Naive thymus-derived CD8-positive, alpha-beta T cell (primary cell): ENCODE data around the gene KAT8. TPM values are rescaled to one million over a fixed set of nuclear protein-coding genes. Genes with fewer than 3 reads are reported as not detected.
A peak's percentile ranks its signal among the peaks of the same experiment; 100 is the strongest.

ENCODE experiments used
- ATAC-seq, 2 donors: fragments of 150-1000 bp; cut with Tn5 transposase in 1 of 2; sonication (Bioruptor Pico), chemical (Tn5 transposase) in 1 of 2; 1 replicate in 1 of 2; 2 replicates in 1 of 2; pipeline ENCODE4 v1.10.0; 2021; ENCODE audit warnings: mild to moderate bottlenecking in 2 of 2, moderate library complexity in 2 of 2
- POLR2A ChIA-PET: fragments of 350-600 bp; sonication (Branson Sonifier 250); formaldehyde crosslinking; loops from one replicate; lab custom pipeline; 2021; ENCODE audit warnings: antibody characterized with exemption; lab: Charles Lee
- DNase-seq, 10 donors: peaks; one replicate each; pipeline versions ENCODE4 v3.0.0 to v3.0.0-alpha.2; 2020 to 2022
- H3K27ac Mint-ChIP-seq, 10 donors: one replicate each; pipeline ENCODE4 v1.8.0; 2020 to 2022; ENCODE audit warnings: mild to moderate bottlenecking in 10 of 10, mixed read lengths in 10 of 10, moderate library complexity in 4 of 10, inconsistent platforms in 1 of 10
- H3K27me3 Mint-ChIP-seq, 5 donors: one replicate each; pipeline ENCODE4 v1.8.0; 2021 to 2022; ENCODE audit warnings: mixed read lengths in 5 of 5
- H3K36me3 Mint-ChIP-seq, 3 donors: one replicate each; pipeline ENCODE4 v1.8.0; 2020 to 2022; ENCODE audit warnings: mixed read lengths in 3 of 3, mild to moderate bottlenecking in 2 of 3, inconsistent platforms in 1 of 3
- H3K4me1 Mint-ChIP-seq, 4 donors: one replicate each; pipeline ENCODE4 v1.8.0; 2021 to 2022; ENCODE audit warnings: mixed read lengths in 4 of 4
- H3K4me3 Mint-ChIP-seq, 10 donors: one replicate each; pipeline ENCODE4 v1.8.0; 2020 to 2022; ENCODE audit warnings: mild to moderate bottlenecking in 10 of 10, mixed read lengths in 10 of 10, moderate library complexity in 6 of 10, inconsistent platforms in 1 of 10
- H3K9me3 Mint-ChIP-seq, 9 donors: one replicate each; pipeline ENCODE4 v1.8.0; 2020 to 2022; ENCODE audit warnings: mixed read lengths in 9 of 9, mild to moderate bottlenecking in 3 of 9, inconsistent platforms in 1 of 9, moderate library complexity in 1 of 9
- polyA plus RNA-seq, 3 donors: library from polyadenylated mRNA; unstranded; fragments of 300-500 nt; fragmentation: Illumina TruSeq; gene quantifications; one replicate each; pipeline ENCODE4 v1.2.3, GENCODE V29; 2021
- total RNA-seq, 8 experiments: library from RNA in 2 of 8; stranded (reverse) in 2 of 8; gene quantifications; one replicate each; pipeline ENCODE4 v1.2.3 and lab custom pipeline; 2021 to 2026

Gene KAT8
- total and polyA plus RNA-seq, 5 experiments from 2014 or later, result 58.0 to 123 (median 90.5) TPM

DNA sequence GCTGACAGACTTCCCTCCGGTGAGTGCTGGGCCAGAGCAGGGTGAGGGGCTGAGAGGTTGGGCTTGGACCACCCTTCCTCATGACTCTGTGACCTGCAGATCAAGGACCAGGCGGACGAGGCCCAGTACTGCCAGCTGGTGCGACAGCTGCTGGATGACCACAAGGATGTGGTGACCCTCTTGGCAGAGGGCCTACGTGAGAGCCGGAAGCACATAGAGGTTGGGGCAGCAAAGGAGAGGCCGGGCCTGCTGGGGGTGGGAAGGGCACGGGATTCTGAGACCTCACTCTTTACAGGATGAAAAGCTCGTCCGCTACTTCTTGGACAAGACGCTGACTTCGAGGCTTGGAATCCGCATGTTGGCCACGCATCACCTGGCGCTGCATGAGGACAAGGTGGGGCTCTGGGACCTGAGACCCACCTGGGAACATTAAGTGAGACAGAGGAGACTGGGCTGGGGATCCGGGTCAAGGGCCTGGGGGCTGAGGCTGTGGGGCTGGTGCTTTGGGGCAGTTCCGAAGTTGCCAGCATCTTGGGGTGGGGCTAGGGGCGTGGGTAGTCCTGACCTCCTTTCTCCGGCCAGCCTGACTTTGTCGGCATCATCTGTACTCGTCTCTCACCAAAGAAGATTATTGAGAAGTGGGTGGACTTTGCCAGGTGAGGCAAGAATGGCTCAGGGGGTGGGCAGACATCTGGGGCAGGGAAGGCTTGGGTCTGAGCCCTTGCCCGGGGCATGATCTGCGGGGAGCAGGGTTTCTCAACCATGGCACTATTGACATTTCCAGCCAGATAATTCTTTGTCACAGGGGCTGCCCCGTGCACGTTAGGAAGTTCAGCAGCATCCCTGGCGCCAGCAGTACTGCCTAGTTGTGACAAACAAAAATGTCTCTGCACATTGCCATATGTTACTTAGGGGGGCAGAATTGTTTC, 7.1 kb upstream of the KAT8 start:
- Mint-ChIP-seq H3K4me1 (peaks cover 10 to 30% (median 24%) of the 10 kb centered on the region in 4 donors), H3K9me3 (no peaks in the 10 kb centered on the region), H3K4me3 (peak overlapping the region in 9 of 10 donors; percentile 2 to 90 (median 72)), H3K27ac (peak overlapping the region in 7 of 10 donors; percentile 7 to 91 (median 58)), H3K27me3 (no peaks in the 10 kb centered on the region), H3K36me3 (peaks cover 0 to 21% (median 2%) of the 10 kb centered on the region in 3 donors)
- DNase-seq, result no peak
- POLR2A ChIA-PET, result interaction anchor here (1.0 to 6.0 kb wide), 5 partner anchors 7 to 378 kb away, joined by 3 to 28 read pairs (median 4); partner anchors contain the start of genes FUS and KAT8
- ATAC-seq, result no peak

DNA sequence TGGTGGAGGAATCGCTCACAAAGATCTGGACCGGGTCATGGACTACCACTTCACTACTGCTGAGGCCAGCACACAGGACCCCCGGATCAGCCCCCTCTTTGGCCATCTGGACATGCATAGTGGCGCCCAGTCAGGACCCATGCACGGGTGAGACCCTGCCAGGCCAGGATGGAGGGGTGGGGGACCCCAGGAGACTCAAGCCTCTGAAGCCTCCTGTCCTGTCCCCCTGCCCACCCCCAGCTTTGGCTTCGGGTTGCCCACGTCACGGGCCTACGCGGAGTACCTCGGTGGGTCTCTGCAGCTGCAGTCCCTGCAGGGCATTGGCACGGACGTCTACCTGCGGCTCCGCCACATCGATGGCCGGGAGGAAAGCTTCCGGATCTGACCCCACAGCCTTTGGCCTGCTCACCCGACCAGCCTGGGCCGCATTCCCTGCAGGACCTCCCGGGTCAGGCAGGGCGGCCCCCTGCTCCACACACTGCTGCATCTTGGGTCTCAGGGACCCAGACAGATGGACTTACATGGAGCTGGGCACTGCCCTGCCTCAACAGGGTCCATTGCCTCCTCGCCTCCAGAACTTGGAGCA, 5.5 kb upstream of the KAT8 start:
- Mint-ChIP-seq H3K27ac (peak overlapping the region in 1 of 10 donors; percentile 3), H3K27me3 (no peaks in the 10 kb centered on the region), H3K4me1 (peaks cover 8 to 28% (median 21%) of the 10 kb centered on the region in 4 donors), H3K9me3 (no peaks in the 10 kb centered on the region), H3K36me3 (peaks cover 0 to 21% (median 2%) of the 10 kb centered on the region in 3 donors), H3K4me3 (peak overlapping the region in 1 of 10 donors; percentile 75)
- POLR2A ChIA-PET, result interaction anchor here (0.5 to 6.0 kb wide), 4 partner anchors 28 to 140 kb away, joined by 3 to 28 read pairs (median 4); partner anchors contain the start of genes FUS and ZNF668
- DNase-seq (no peak), ATAC-seq (no peak)

DNA sequence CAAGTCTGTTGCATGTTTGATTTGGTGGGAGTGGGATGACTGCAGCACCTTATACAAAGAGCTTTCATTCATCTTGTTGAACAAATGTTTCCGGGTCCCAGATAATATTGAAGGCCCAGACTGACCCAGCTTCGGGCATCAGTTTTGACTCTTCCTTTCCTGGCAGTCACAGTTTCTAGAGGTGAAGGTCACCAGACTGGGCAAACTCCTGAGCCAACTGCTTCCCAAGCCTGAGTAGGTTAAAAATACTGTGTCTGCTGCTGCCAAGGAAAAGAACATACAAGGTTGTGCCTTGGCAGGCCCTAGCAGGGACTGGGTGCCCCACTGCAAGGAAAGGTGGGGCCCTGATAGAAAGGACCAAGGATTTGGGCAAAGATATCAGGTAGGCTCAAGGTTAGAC, 4.8 kb upstream of the KAT8 start:
- DNase-seq, result no peak
- POLR2A ChIA-PET, result interaction anchor here (1.0 to 1.7 kb wide), 3 partner anchors 30 to 65 kb away, joined by 3 to 6 read pairs (median 5); partner anchors contain the start of gene ZNF668
- no peak for ATAC-seq

GRCh38 chr16:31113121-31114120, 4.0 kb upstream of the KAT8 start:
- H3K27ac Mint-ChIP-seq, result peak overlapping the region in 4 of 10 donors; percentile 15 to 69 (median 34)
- peak overlapping the region in 3 of 10 donors; percentile 19 to 50 (median 20) for H3K4me3 Mint-ChIP-seq
- H3K4me1 Mint-ChIP-seq, result peaks cover 9 to 28% (median 20%) of the 10 kb centered on the region in 4 donors
- DNase-seq (no peak), ATAC-seq (no peak)
- POLR2A ChIA-PET, result interaction anchor here (1.4 to 1.7 kb wide), 2 partner anchors 29 to 65 kb away, joined by 5 to 6 read pairs; no protein-coding TSS in a partner anchor
- no peaks in the 10 kb centered on the region for H3K9me3 Mint-ChIP-seq
- peaks cover 0 to 21% (median 2%) of the 10 kb centered on the region in 3 donors for H3K36me3 Mint-ChIP-seq
- H3K27me3 Mint-ChIP-seq, result no peaks in the 10 kb centered on the region

More for the DNA sequence above, 4.8 kb upstream of the KAT8 start:
- no peaks in the 10 kb centered on the region for H3K27me3 Mint-ChIP-seq
- peak overlapping the region in 4 of 10 donors; percentile 3 to 66 (median 49) for H3K27ac Mint-ChIP-seq
- peak overlapping the region in 1 of 10 donors; percentile 14 for H3K4me3 Mint-ChIP-seq
- peaks cover 8 to 26% (median 18%) of the 10 kb centered on the region in 4 donors for H3K4me1 Mint-ChIP-seq
- H3K36me3 Mint-ChIP-seq, result peaks cover 0 to 21% (median 2%) of the 10 kb centered on the region in 3 donors
- no peaks in the 10 kb centered on the region for H3K9me3 Mint-ChIP-seq

- ATAC-seq (no peak), DNase-seq (no peak)
- H3K36me3 Mint-ChIP-seq, result peaks cover 0 to 32% (median 3%) of the 10 kb centered on the region in 3 donors
- H3K27ac Mint-ChIP-seq, result peak overlapping the region in 3 of 10 donors; percentile 11 to 83 (median 22)
- peaks cover 15 to 34% (median 23%) of the 10 kb centered on the region in 4 donors for H3K4me1 Mint-ChIP-seq
- H3K27me3 Mint-ChIP-seq, result no peaks in the 10 kb centered on the region
- POLR2A ChIA-PET, result interaction anchor here (0.7 to 1.7 kb wide), 3 partner anchors 13 to 566 kb away, joined by 3 to 6 read pairs (median 3); no protein-coding TSS in a partner anchor
- H3K9me3 Mint-ChIP-seq, result no peaks in the 10 kb centered on the region
- peak overlapping the region in 2 of 10 donors; percentile 2 to 54 for H3K4me3 Mint-ChIP-seq
Observed at GRCh38 chr16:31114468-31114867, 3.0 kb upstream of the KAT8 start.

- H3K4me1 Mint-ChIP-seq, result peaks cover 18 to 37% (median 24%) of the 10 kb centered on the region in 4 donors
- no peak for ATAC-seq
- DNase-seq, result no peak
- no peaks in the 10 kb centered on the region for H3K9me3 Mint-ChIP-seq
- POLR2A ChIA-PET, result interaction anchor here (0.5 to 2.6 kb wide), 34 partner anchors 9 to 646 kb away, joined by 3 to 76 read pairs (median 4); partner anchors contain the start of genes ARMC5, BCKDK, FBXL19 and FUS
- H3K4me3 Mint-ChIP-seq, result peak overlapping the region; percentile 83 to 93 (median 88)
- H3K27ac Mint-ChIP-seq, result peak overlapping the region; percentile 68 to 97 (median 94)
- no peaks in the 10 kb centered on the region for H3K27me3 Mint-ChIP-seq
- peaks cover 0 to 41% (median 8%) of the 10 kb centered on the region in 3 donors for H3K36me3 Mint-ChIP-seq
Observed at GRCh38 chr16:31118223-31119155, 1.0 kb downstream of the KAT8 start.

DNA sequence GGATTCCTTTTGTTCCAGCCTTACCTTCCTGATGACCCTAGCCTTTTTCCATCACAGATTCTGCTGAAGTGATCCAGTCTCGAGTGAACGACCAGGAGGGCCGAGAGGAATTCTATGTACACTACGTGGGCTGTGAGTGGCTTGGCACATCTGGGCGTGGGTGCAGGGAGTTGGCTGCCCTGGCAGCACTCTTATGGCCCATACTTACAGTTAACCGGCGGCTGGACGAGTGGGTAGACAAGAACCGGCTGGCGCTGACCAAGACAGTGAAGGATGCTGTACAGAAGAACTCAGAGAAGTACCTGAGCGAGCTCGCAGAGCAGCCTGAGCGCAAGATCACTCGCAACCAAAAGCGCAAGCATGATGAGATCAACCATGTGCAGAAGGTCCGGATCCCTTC, 2.7 kb downstream of the KAT8 start:
- H3K4me3 Mint-ChIP-seq, result peak overlapping the region in 1 of 10 donors; percentile 45
- POLR2A ChIA-PET, result interaction anchor here (0.7 to 2.0 kb wide), 3 partner anchors 22 to 60 kb away, joined by 3 to 13 read pairs (median 4); partner anchors contain the start of gene FUS
- no peak for ATAC-seq
- H3K9me3 Mint-ChIP-seq, result no peaks in the 10 kb centered on the region
- H3K36me3 Mint-ChIP-seq, result peaks cover 0 to 51% (median 10%) of the 10 kb centered on the region in 3 donors
- no peak for DNase-seq
- peaks cover 16 to 32% (median 19%) of the 10 kb centered on the region in 4 donors for H3K4me1 Mint-ChIP-seq
- peak overlapping the region in 2 of 10 donors; percentile 8 to 19 for H3K27ac Mint-ChIP-seq
- H3K27me3 Mint-ChIP-seq, result no peaks in the 10 kb centered on the region

DNA sequence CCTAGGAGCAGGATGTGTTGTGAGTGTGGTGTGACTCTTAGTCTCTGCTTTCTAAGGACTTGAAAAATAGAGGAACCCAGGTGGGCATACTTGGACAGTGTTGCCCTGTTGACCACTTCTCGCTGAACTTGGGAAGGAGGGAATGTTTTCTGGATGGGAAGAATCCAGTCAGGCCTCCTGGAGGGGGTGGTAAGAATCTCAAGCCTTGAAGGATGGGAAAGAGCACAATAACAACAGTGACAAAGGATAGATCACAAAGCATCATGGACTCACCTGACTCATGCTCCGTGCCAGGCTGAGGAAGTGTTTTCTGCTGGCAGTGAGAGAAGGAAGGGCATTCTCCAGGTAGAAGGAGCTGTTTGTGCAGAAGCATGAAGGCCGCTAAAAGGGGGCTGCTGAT, 8.4 kb downstream of the KAT8 start:
- Mint-ChIP-seq H3K27ac (peak overlapping the region in 6 of 10 donors; percentile 2 to 68 (median 48)), H3K27me3 (no peaks in the 10 kb centered on the region), H3K9me3 (no peaks in the 10 kb centered on the region), H3K4me1 (peaks cover 0 to 9% (median 4%) of the 10 kb centered on the region in 4 donors), H3K36me3 (peaks cover 0 to 66% (median 4%) of the 10 kb centered on the region in 3 donors), H3K4me3 (no peak overlapping the region)
- POLR2A ChIA-PET, result interaction anchor here (1.2 kb wide), 1 partner anchor 65 kb away, joined by 3 read pairs; no protein-coding TSS in a partner anchor
- ATAC-seq, result no peak
- DNase-seq, result no peak

DNA sequence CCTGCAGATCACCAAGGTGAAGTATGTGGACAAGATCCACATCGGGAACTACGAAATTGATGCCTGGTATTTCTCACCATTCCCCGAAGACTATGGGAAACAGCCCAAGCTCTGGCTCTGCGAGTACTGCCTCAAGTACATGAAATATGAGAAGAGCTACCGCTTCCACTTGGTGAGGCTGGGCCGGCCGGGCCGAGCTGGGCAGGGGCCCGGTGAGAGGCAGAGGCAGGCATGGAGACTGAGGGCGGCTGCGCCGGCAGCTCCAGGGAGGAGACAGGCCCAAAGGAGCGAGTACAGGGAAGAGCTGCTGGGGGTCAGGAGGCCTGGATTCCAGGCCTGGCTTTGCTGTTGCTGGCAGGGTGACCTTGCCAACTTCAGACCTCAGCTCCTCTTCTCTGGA, 9.7 kb downstream of the KAT8 start:
- Mint-ChIP-seq H3K27me3 (no peaks in the 10 kb centered on the region), H3K4me3 (no peak overlapping the region), H3K4me1 (peaks cover 0 to 9% (median 4%) of the 10 kb centered on the region in 4 donors), H3K36me3 (peaks cover 0 to 64% (median 2%) of the 10 kb centered on the region in 3 donors), H3K9me3 (no peaks in the 10 kb centered on the region), H3K27ac (no peak overlapping the region)
- DNase-seq (no peak), ATAC-seq (no peak)
- POLR2A ChIA-PET, result interaction anchor here (0.6 to 1.7 kb wide), 3 partner anchors 10 to 90 kb away, joined by 5 to 8 read pairs (median 6); partner anchors contain the start of genes KAT8 and PYDC1
